Stimulated activated naive CD8-positive, alpha-beta T cell treated with anti-CD3 and anti-CD28 coated beads, Interleukin-15, Interleukin-2, amounts not matched to agents 100 U/mL and 50 U/mL, for 24 hours (primary cell): ENCODE measurements around the gene DDRGK1.
"Not testable (repeated sequence)": the region's sequence is repeated elsewhere in the genome, so short reads cannot be mapped to it uniquely, and the experiment has no call there.

Source experiments
- ATAC-seq: fragments of 150-1000 bp; cut with Tn5 transposase; one replicate; pipeline ENCODE4 v1.10.0; 2021
- DNase-seq: peaks from one replicate; pipeline ENCODE4 v3.0.0; 2021

Gene DDRGK1

GRCh38 chr20:3215359-3215917 is 11.0 kb upstream of the DDRGK1 start:
- ATAC-seq = not testable (repeated sequence)

GRCh38 chr20:3213226-3213625 is 8.7 kb upstream of the DDRGK1 start:
- ATAC-seq = no peak
- no peak for DNase-seq

More at GRCh38 chr20:3215359-3215917, 11.0 kb upstream of the DDRGK1 start:
- not testable (repeated sequence) for DNase-seq

GRCh38 chr20:3210346-3210745 is 5.9 kb upstream of the DDRGK1 start:
- ATAC-seq (no peak), DNase-seq (no peak)

GRCh38 chr20:3209946-3210317 is 5.5 kb upstream of the DDRGK1 start:
- peak; percentile 16 for DNase-seq
- ATAC-seq = peak; percentile 35

GRCh38 chr20:3209257-3209945 is 4.9 kb upstream of the DDRGK1 start, which contains the start of gene ITPA:
TSS of gene ITPA (plus strand) at chr20:3209498. CDS start at chr20:3209552, 54 bp downstream.
- ATAC-seq (peak; percentile 65), DNase-seq (peak; percentile 74)

- DNase-seq = no peak
- no peak for ATAC-seq
Measured at GRCh38 chr20:3208786-3209256, 4.3 kb upstream of the DDRGK1 start.

- ATAC-seq (peak; percentile 44), DNase-seq (peak; percentile 46)
Measured at GRCh38 chr20:3203315-3204123, 963 bp downstream of the DDRGK1 start.

GRCh38 chr20:3202965-3203314 is 1.5 kb downstream of the DDRGK1 start:
- DNase-seq = no peak
- no peak for ATAC-seq

- DNase-seq = peak; percentile 20
- no peak for ATAC-seq
Measured at GRCh38 chr20:3199976-3200755, 4.3 kb downstream of the DDRGK1 start.

GRCh38 chr20:3199206-3199605 is 5.3 kb downstream of the DDRGK1 start:
- no peak for DNase-seq
- no peak for ATAC-seq

GRCh38 chr20:3195590-3196237 is 8.8 kb downstream of the DDRGK1 start:
- DNase-seq = no peak
- no peak for ATAC-seq

- DNase-seq (no peak), ATAC-seq (no peak)
Measured at GRCh38 chr20:3194617-3195280, 9.7 kb downstream of the DDRGK1 start.

GRCh38 chr20:3193806-3194616 is 10.5 kb downstream of the DDRGK1 start:
- peak; percentile 15 for ATAC-seq
- DNase-seq = no peak

- no peak for ATAC-seq
Measured at GRCh38 chr20:3192226-3193015, 12.1 kb downstream of the DDRGK1 start.

GRCh38 chr20:3190681-3191111 is 13.8 kb downstream of the DDRGK1 start:
- DNase-seq = no peak
- ATAC-seq = no peak

More at GRCh38 chr20:3192226-3193015, 12.1 kb downstream of the DDRGK1 start:
- no peak for DNase-seq

- no peak for ATAC-seq
- no peak for DNase-seq
Measured at GRCh38 chr20:3189561-3190131, 14.8 kb downstream of the DDRGK1 start.

- no peak for DNase-seq
- no peak for ATAC-seq
Measured at GRCh38 chr20:3188823-3189413, 15.6 kb downstream of the DDRGK1 start.

- not testable (repeated sequence) for DNase-seq
Measured at GRCh38 chr20:3187861-3188260, 16.6 kb downstream of the DDRGK1 start.

More at GRCh38 chr20:3187861-3188260, 16.6 kb downstream of the DDRGK1 start:
- ATAC-seq = not testable (repeated sequence)
